Muscle of leg (tissue), 11 donors: Measurements from ENCODE around the gene DLG5. TPM values are rescaled to one million over a fixed set of nuclear protein-coding genes. Genes with fewer than 3 reads are reported as not detected.
A peak's percentile ranks its signal among the peaks of the same experiment; 100 is the strongest.

ENCODE experiments used
- DNase-seq: peaks from one replicate; pipeline ENCODE4 v3.0.0; 2013
- H3K27ac ChIP-seq: one replicate; pipeline ENCODE4 v1.5.1; 2013; ENCODE audit warnings: mild to moderate bottlenecking, low read length, control low read depth
- H3K27me3 ChIP-seq: one replicate; pipeline ENCODE4 v1.6.1; 2013; ENCODE audit warnings: low read length; ENCODE audit not compliant: control insufficient read depth, insufficient read depth
- H3K36me3 ChIP-seq: one replicate; pipeline ENCODE4 v1.6.1; 2013; ENCODE audit warnings: low read length; ENCODE audit not compliant: control insufficient read depth, insufficient read depth
- H3K4me1 ChIP-seq: one replicate; pipeline ENCODE4 v1.6.1; 2013; ENCODE audit warnings: low read length; ENCODE audit not compliant: control insufficient read depth, insufficient read depth
- H3K4me3 ChIP-seq: one replicate; pipeline ENCODE4 v1.5.1; 2013; ENCODE audit warnings: low read length, control low read depth
- H3K9me3 ChIP-seq: replicated peaks from 2 replicates; pipeline ENCODE4 v1.6.1; 2013; ENCODE audit warnings: low read depth, low read length; ENCODE audit not compliant: control insufficient read depth
- WGBS: methylation state at CpG from one replicate; pipeline ENCODE4 v1.1.5; 2013; ENCODE audit warnings: missing lambda C conversion rate; ENCODE audit not compliant: insufficient coverage; 5-methylcytosine and 5-hydroxymethylcytosine counted together
- polyA plus RNA-seq, 8 donors: library from polyadenylated mRNA; unstranded; fragments of 120-200 nt; gene quantifications; one replicate each; pipeline versions ENCODE4 v1.2.1 to v1.2.3, GENCODE V29; 2013; ENCODE audit warnings: inconsistent platforms in 1 of 8, low replicate concordance in 1 of 8; ENCODE audit not compliant: insufficient read length in 8 of 8, insufficient read depth in 1 of 8
- total RNA-seq: library from RNA; stranded (reverse); fragments of 120-200 nt; gene quantifications from one replicate; pipeline ENCODE4 v1.2.4, GENCODE V29; 2013

The DLG5 gene
- total and polyA plus RNA-seq, 9 donors: 12.9 to 34.7 (median 24.8) TPM

GRCh38 chr10:77789861-77790260 is 136.7 kb downstream of the DLG5 start:
- WGBS: 98% methylated on average over 5 of the region's 7 CpGs
- peaks cover 49% of the 10 kb centered on the region for H3K36me3 ChIP-seq

GRCh38 chr10:77789016-77789415 is 137.5 kb downstream of the DLG5 start:
- DNase-seq: no peak
- Histone ChIP-seq H3K4me3 (no peak overlapping the region), H3K27me3 (no peaks in the 10 kb centered on the region), H3K9me3 (peaks cover 2% of the 10 kb centered on the region), H3K27ac (no peak overlapping the region), H3K4me1 (no peaks in the 10 kb centered on the region), H3K36me3 (peaks cover 41% of the 10 kb centered on the region)
- 100% methylated on average over 1 of the region's 5 CpGs for WGBS

More at GRCh38 chr10:77789861-77790260, 136.7 kb downstream of the DLG5 start:
- Histone ChIP-seq H3K4me1 (no peaks in the 10 kb centered on the region), H3K9me3 (peaks cover 2% of the 10 kb centered on the region), H3K4me3 (no peak overlapping the region), H3K27ac (no peak overlapping the region), H3K27me3 (no peaks in the 10 kb centered on the region)
- DNase-seq: no peak

- Histone ChIP-seq H3K9me3 (peaks cover 2% of the 10 kb centered on the region), H3K27ac (no peak overlapping the region), H3K36me3 (peaks cover 36% of the 10 kb centered on the region), H3K27me3 (no peaks in the 10 kb centered on the region), H3K4me3 (no peak overlapping the region), H3K4me1 (no peaks in the 10 kb centered on the region)
- no peak for DNase-seq
- 94% methylated on average over 9 of the region's 11 CpGs for WGBS
Observed at GRCh38 chr10:77788496-77789010, 138.0 kb downstream of the DLG5 start.

GRCh38 chr10:77787440-77787839 is 139.1 kb downstream of the DLG5 start:
- Histone ChIP-seq H3K4me1 (no peaks in the 10 kb centered on the region), H3K27me3 (no peaks in the 10 kb centered on the region), H3K9me3 (peaks cover 2% of the 10 kb centered on the region), H3K27ac (no peak overlapping the region), H3K4me3 (no peak overlapping the region), H3K36me3 (peaks cover 31% of the 10 kb centered on the region)
- DNase-seq: no peak
- 79% methylated on average over 7 of the region's 12 CpGs for WGBS

- Histone ChIP-seq H3K4me3 (no peak overlapping the region), H3K36me3 (peaks cover 25% of the 10 kb centered on the region), H3K27me3 (no peaks in the 10 kb centered on the region), H3K4me1 (no peaks in the 10 kb centered on the region), H3K27ac (no peak overlapping the region), H3K9me3 (peaks cover 2% of the 10 kb centered on the region)
- WGBS: 100% methylated on average over 4 of the region's 4 CpGs
- DNase-seq: peak; percentile 19
Observed at GRCh38 chr10:77784856-77785255, 141.7 kb downstream of the DLG5 start.

- H3K27ac ChIP-seq: no peak overlapping the region
- no peaks in the 10 kb centered on the region for H3K27me3 ChIP-seq
- no peaks in the 10 kb centered on the region for H3K4me1 ChIP-seq
- peaks cover 2% of the 10 kb centered on the region for H3K9me3 ChIP-seq
- 88% methylated on average over 5 of the region's 8 CpGs for WGBS
- H3K4me3 ChIP-seq: no peak overlapping the region
- DNase-seq: no peak
- peaks cover 16% of the 10 kb centered on the region for H3K36me3 ChIP-seq
Observed at GRCh38 chr10:77782328-77783061, 144.1 kb downstream of the DLG5 start.

GRCh38 chr10:77781451-77782327 is 144.9 kb downstream of the DLG5 start:
- Histone ChIP-seq H3K27ac (no peak overlapping the region), H3K4me1 (no peaks in the 10 kb centered on the region), H3K27me3 (no peaks in the 10 kb centered on the region), H3K9me3 (peaks cover 4% of the 10 kb centered on the region), H3K4me3 (no peak overlapping the region), H3K36me3 (peaks cover 16% of the 10 kb centered on the region)
- no peak for DNase-seq
- WGBS: 94% methylated on average over 18 of the region's 27 CpGs

- Histone ChIP-seq H3K27me3 (no peaks in the 10 kb centered on the region), H3K27ac (no peak overlapping the region), H3K4me1 (no peaks in the 10 kb centered on the region), H3K9me3 (peaks cover 8% of the 10 kb centered on the region), H3K36me3 (peaks cover 16% of the 10 kb centered on the region), H3K4me3 (no peak overlapping the region)
- DNase-seq: no peak
- WGBS: 95% methylated on average over 9 of the region's 9 CpGs
Observed at GRCh38 chr10:77780180-77780579, 146.4 kb downstream of the DLG5 start.

GRCh38 chr10:77776487-77776886 is 150.1 kb downstream of the DLG5 start:
- no peak for DNase-seq
- H3K4me1 ChIP-seq: no peaks in the 10 kb centered on the region
- 100% methylated on average over 2 of the region's 5 CpGs for WGBS
- no peak overlapping the region for H3K27ac ChIP-seq
- peaks cover 6% of the 10 kb centered on the region for H3K36me3 ChIP-seq
- no peaks in the 10 kb centered on the region for H3K27me3 ChIP-seq
- no peak overlapping the region for H3K4me3 ChIP-seq
- H3K9me3 ChIP-seq: peaks cover 8% of the 10 kb centered on the region

GRCh38 chr10:77774940-77775391 is 151.6 kb downstream of the DLG5 start:
- no peak overlapping the region for H3K4me3 ChIP-seq
- H3K36me3 ChIP-seq: no peaks in the 10 kb centered on the region
- no peaks in the 10 kb centered on the region for H3K4me1 ChIP-seq
- no peak for DNase-seq
- H3K27me3 ChIP-seq: no peaks in the 10 kb centered on the region
- no peak overlapping the region for H3K27ac ChIP-seq
- H3K9me3 ChIP-seq: peaks cover 8% of the 10 kb centered on the region
- WGBS: 73% methylated on average over 1 of the region's 1 CpG
